Endothelial cell of umbilical vein (primary cell): ENCODE results near the gene IMPG2.

Experiments
- EZH2 ChIP-seq: IDR thresholded peaks from 2 replicates; pipeline ENCODE4 v1.6.1; 2012; ENCODE audit warnings: borderline replicate concordance, low read depth, mild to moderate bottlenecking, moderate library complexity, low read length, inconsistent platforms; ENCODE audit not compliant: severe bottlenecking
- FOS ChIP-seq: IDR thresholded peaks from 2 replicates; pipeline ENCODE4 v1.6.1; 2011; ENCODE audit warnings: mild to moderate bottlenecking, low read length, moderate library complexity, borderline replicate concordance; ENCODE audit not compliant: insufficient read depth
- GATA2 ChIP-seq: IDR thresholded peaks from 2 replicates; pipeline ENCODE4 v1.7.0; 2011; ENCODE audit warnings: low read depth, mild to moderate bottlenecking, moderate library complexity, mixed read lengths, low read length; ENCODE audit not compliant: insufficient read length, insufficient read depth
- MYC ChIP-seq: IDR thresholded peaks from one replicate; pipeline ENCODE4 v1.6.1; 2011; ENCODE audit warnings: mild to moderate bottlenecking, low read depth, low read length
- POLR2A ChIP-seq: IDR thresholded peaks from 2 replicates; pipeline ENCODE4 v1.6.1; 2012; ENCODE audit warnings: low read depth, mild to moderate bottlenecking, control low read depth, low read length
- POLR2AphosphoS5 ChIP-seq: IDR thresholded peaks from 2 replicates; pipeline ENCODE4 v1.6.1; 2012; ENCODE audit warnings: low read depth, mild to moderate bottlenecking, control low read depth, low read length, moderate library complexity; ENCODE audit not compliant: insufficient read depth
- TF ChIP-seq, protein P1 (sequence below), 2 donors: IDR thresholded peaks; 1 replicate in 1 of 2; 2 replicates in 1 of 2; pipeline ENCODE4 v1.5.1; 2011; ENCODE audit warnings: low read length in 2 of 2, mild to moderate bottlenecking in 2 of 2, moderate library complexity in 2 of 2, control low read depth in 1 of 2, inconsistent platforms in 1 of 2, low read depth in 1 of 2; ENCODE audit not compliant: insufficient read depth in 1 of 2; ENCODE audit errors: extremely low read depth in 1 of 2

DNA sequence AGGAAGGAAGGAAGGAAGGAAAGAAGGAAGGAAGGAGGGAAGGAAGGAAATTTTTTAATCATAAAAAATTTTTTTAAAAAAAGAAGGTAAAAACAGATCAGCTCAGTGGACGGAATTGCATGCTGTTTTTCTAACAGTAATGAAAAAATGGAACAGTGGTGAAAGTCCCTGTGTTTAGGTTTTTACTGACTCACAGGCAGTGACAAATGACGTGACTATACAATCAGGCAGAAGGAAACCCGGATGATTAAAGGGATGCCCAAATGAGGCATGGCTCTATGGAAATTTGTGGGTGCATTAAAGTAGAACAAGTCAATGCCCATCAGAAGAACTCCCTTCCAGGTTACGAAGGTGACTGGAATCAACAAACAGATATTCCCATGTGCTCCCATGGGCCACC lies 135.0 kb downstream of the IMPG2 start:
- TF ChIP-seq, protein P1, sequence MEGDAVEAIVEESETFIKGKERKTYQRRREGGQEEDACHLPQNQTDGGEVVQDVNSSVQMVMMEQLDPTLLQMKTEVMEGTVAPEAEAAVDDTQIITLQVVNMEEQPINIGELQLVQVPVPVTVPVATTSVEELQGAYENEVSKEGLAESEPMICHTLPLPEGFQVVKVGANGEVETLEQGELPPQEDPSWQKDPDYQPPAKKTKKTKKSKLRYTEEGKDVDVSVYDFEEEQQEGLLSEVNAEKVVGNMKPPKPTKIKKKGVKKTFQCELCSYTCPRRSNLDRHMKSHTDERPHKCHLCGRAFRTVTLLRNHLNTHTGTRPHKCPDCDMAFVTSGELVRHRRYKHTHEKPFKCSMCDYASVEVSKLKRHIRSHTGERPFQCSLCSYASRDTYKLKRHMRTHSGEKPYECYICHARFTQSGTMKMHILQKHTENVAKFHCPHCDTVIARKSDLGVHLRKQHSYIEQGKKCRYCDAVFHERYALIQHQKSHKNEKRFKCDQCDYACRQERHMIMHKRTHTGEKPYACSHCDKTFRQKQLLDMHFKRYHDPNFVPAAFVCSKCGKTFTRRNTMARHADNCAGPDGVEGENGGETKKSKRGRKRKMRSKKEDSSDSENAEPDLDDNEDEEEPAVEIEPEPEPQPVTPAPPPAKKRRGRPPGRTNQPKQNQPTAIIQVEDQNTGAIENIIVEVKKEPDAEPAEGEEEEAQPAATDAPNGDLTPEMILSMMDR (IDR thresholded peaks at IDR 0.05; ENCODE audit: extremely low read depth in 1 of 2, insufficient read depth in 1 of 2, low read depth in 1 of 2, low read length in 2 of 2): no peak
- no peak for TF ChIP-seq EZH2
- no peak for TF ChIP-seq POLR2A
- no peak for TF ChIP-seq POLR2AphosphoS5
- TF ChIP-seq GATA2: no peak
- no peak for TF ChIP-seq FOS
- no peak for TF ChIP-seq MYC
